GM18517 (cell line): ENCODE results near the gene PKD1L1.

ENCODE experiments used
- ATAC-seq: cut with Tn5 transposase; IDR thresholded peaks from one replicate; pipeline ENCODE4 v1.9.1; 2021; ENCODE audit warnings: mild to moderate bottlenecking, moderate library complexity; ENCODE audit not compliant: unreplicated experiment

PKD1L1 gene

GRCh38 chr7:47830015-47830414 is 118.3 kb downstream of the PKD1L1 start:
- ATAC-seq, result no peak

- ATAC-seq, result no peak
These were observed 120.4 kb downstream of the PKD1L1 start for GRCh38 chr7:47827871-47828270.

- ATAC-seq, result no peak
These were observed 120.9 kb downstream of the PKD1L1 start for GRCh38 chr7:47827351-47827756.

GRCh38 chr7:47826754-47827153 is 121.5 kb downstream of the PKD1L1 start:
- no peak for ATAC-seq

GRCh38 chr7:47819607-47819920 is 128.7 kb downstream of the PKD1L1 start:
- ATAC-seq, result no peak

GRCh38 chr7:47818796-47819606 is 129.3 kb downstream of the PKD1L1 start:
- ATAC-seq, result no peak

- no peak for ATAC-seq
These were observed 130.3 kb downstream of the PKD1L1 start for GRCh38 chr7:47817917-47818316.

- ATAC-seq, result no peak
These were observed 131.6 kb downstream of the PKD1L1 start for GRCh38 chr7:47816647-47817046.

GRCh38 chr7:47815867-47816266 is 132.4 kb downstream of the PKD1L1 start:
- no peak for ATAC-seq

GRCh38 chr7:47814905-47815613 is 133.2 kb downstream of the PKD1L1 start:
- ATAC-seq, result no peak

GRCh38 chr7:47813620-47814260 is 134.5 kb downstream of the PKD1L1 start:
- no peak for ATAC-seq

GRCh38 chr7:47812429-47813136 is 135.7 kb downstream of the PKD1L1 start:
- ATAC-seq, result no peak

- no peak for ATAC-seq
These were observed 136.5 kb downstream of the PKD1L1 start for GRCh38 chr7:47811632-47812380.

- no peak for ATAC-seq
These were observed 138.9 kb downstream of the PKD1L1 start for GRCh38 chr7:47809387-47809786.

- ATAC-seq, result no peak
These were observed 139.9 kb downstream of the PKD1L1 start for GRCh38 chr7:47808321-47808720.

- no peak for ATAC-seq
These were observed 140.5 kb downstream of the PKD1L1 start for GRCh38 chr7:47807756-47808155.

GRCh38 chr7:47807126-47807525 is 141.1 kb downstream of the PKD1L1 start:
- no peak for ATAC-seq

GRCh38 chr7:47806701-47807103 is 141.6 kb downstream of the PKD1L1 start:
- no peak for ATAC-seq

GRCh38 chr7:47804767-47805545 is 143.3 kb downstream of the PKD1L1 start:
- no peak for ATAC-seq

- no peak for ATAC-seq
These were observed 144.4 kb downstream of the PKD1L1 start for GRCh38 chr7:47803846-47804245.
